PC-3 (cell line): Measurements from ENCODE around the gene FAM209A. TPM values are rescaled to one million over a fixed set of nuclear protein-coding genes. Genes with fewer than 3 reads are reported as not detected.

Experiments
- ATAC-seq: fragments of 200-7000 bp; cut with Tn5 transposase; 2 replicates; pipeline ENCODE4 v1.9.1; 2020; ENCODE audit warnings: mild to moderate bottlenecking, moderate library complexity
- BruUV-seq: library from RNA; stranded (reverse); fragments of 400-500 nt; replicated peaks from 2 replicates; lab custom pipeline; 2021; lab: Mats Ljungman, UMichigan
- CTCF ChIA-PET: fragments of 300-600 bp; sonication (Branson Sonifier 250); formaldehyde crosslinking; loops from one replicate; lab custom pipeline; 2022; ENCODE audit warnings: antibody characterized with exemption; lab: Charles Lee
- POLR2A ChIA-PET: fragments of 300-600 bp; sonication (Branson Sonifier 250); formaldehyde crosslinking; loops from one replicate; lab custom pipeline; 2022; ENCODE audit warnings: antibody characterized with exemption; ENCODE audit not compliant: unreplicated experiment; lab: Charles Lee
- DNase-seq: peaks from one replicate; pipeline ENCODE4 v3.0.0-alpha.2; 2015
- H2AFZ ChIP-seq: fragments of 300-600 bp; sonication (generic); 2 replicates; pipeline ENCODE4 v1.6.0; 2016; ENCODE audit warnings: antibody characterized with exemption, low read length
- H3F3A ChIP-seq: fragments of 300-600 bp; sonication (generic); one replicate; pipeline ENCODE4 v1.6.0; 2017; ENCODE audit warnings: antibody characterized with exemption, low read length, control low read depth, mild to moderate bottlenecking; ENCODE audit not compliant: unreplicated experiment
- H3K27ac ChIP-seq: fragments of 300-600 bp; sonication (generic); 2 replicates; pipeline ENCODE4 v1.5.1; 2016; ENCODE audit warnings: mild to moderate bottlenecking, low read length
- H3K27me3 ChIP-seq: fragments of 300-600 bp; sonication (generic); 2 replicates; pipeline ENCODE4 v1.6.1; 2016; ENCODE audit warnings: low read length, mixed read lengths
- H3K36me3 ChIP-seq: fragments of 300-600 bp; sonication (generic); 2 replicates; pipeline ENCODE4 v1.6.1; 2016; ENCODE audit warnings: low read depth, mixed run types, low read length, mixed read lengths
- H3K4me1 ChIP-seq: fragments of 300-600 bp; sonication (generic); 2 replicates; pipeline ENCODE4 v1.5.1; 2016; ENCODE audit warnings: low read length; ENCODE audit not compliant: insufficient read depth
- H3K4me2 ChIP-seq: fragments of 300-600 bp; sonication (generic); 2 replicates; pipeline ENCODE4 v1.6.0; 2016; ENCODE audit warnings: low read length
- H3K4me3 ChIP-seq: fragments of 300-600 bp; sonication (generic); 2 replicates; pipeline ENCODE4 v1.5.1; 2016; ENCODE audit warnings: mild to moderate bottlenecking, low read length, mixed read lengths
- H3K79me2 ChIP-seq: fragments of 300-600 bp; sonication (generic); 2 replicates; pipeline ENCODE4 v1.6.1; 2017; ENCODE audit warnings: low read length, mixed read lengths
- H3K9ac ChIP-seq: fragments of 300-600 bp; sonication (generic); 2 replicates; pipeline ENCODE4 v1.6.0; 2016; ENCODE audit warnings: mild to moderate bottlenecking, low read length
- H3K9me2 ChIP-seq: fragments of 300-600 bp; sonication (generic); replicated peaks from 2 replicates; pipeline ENCODE4 v1.6.1; 2016; ENCODE audit warnings: mixed run types, low read length, mixed read lengths
- H3K9me3 ChIP-seq: fragments of 300-600 bp; sonication (generic); 2 replicates; pipeline ENCODE4 v1.6.1; 2016; ENCODE audit warnings: low read length, mixed read lengths
- H4K20me1 ChIP-seq: fragments of 300-600 bp; sonication (generic); 2 replicates; pipeline ENCODE4 v1.6.1; 2016; ENCODE audit warnings: low read length, mixed read lengths
- CTCF ChIP-seq: fragments of 300-600 bp; sonication (generic); conservative IDR thresholded peaks from 2 replicates; pipeline ENCODE4 v1.5.1; 2017; ENCODE audit warnings: antibody characterized with exemption, low read depth, mild to moderate bottlenecking, low read length
- EZH2 ChIP-seq: fragments of 300-600 bp; sonication (generic); IDR thresholded peaks from one replicate; pipeline ENCODE4 v1.6.1; 2017; ENCODE audit warnings: antibody characterized with exemption, mild to moderate bottlenecking, low read length; ENCODE audit not compliant: unreplicated experiment
- EZH2phosphoT487 ChIP-seq: fragments of 300-600 bp; sonication (generic); IDR thresholded peaks from 2 replicates; pipeline ENCODE4 v1.6.1; 2018; ENCODE audit warnings: mild to moderate bottlenecking, antibody characterized with exemption, low read length, borderline replicate concordance
- intact Hi-C: fragments of 100-400 bp; cut with micrococcal nuclease; formaldehyde crosslinking; loops from 2 replicates; pipeline ENCODE4 v1.9.0; 2023
- total RNA-seq: library from RNA; depleted of rRNA; stranded (reverse); fragments of >200 nt; gene quantifications from 2 replicates; pipeline ENCODE4 v1.2.3, GENCODE V29; 2014

Gene FAM209A
- total RNA-seq, 1 experiment from 2014 or later = 0.51 TPM

GRCh38 chr20:56504373-56505005, 20.1 kb upstream of the FAM209A start:
- intact Hi-C loops = no loop called here

GRCh38 chr20:56506103-56506502, 18.4 kb upstream of the FAM209A start:
- H3K79me2 ChIP-seq = 0 out of 2 replicates have a peak, but pooled peaks cover 4% of the 10 kb centered on the region
- no peaks in the 10 kb centered on the region for H3K9me2 ChIP-seq
- no peak overlapping the region for H3K27ac ChIP-seq
- ChIA-PET CTCF (no interaction called here), POLR2A (no interaction called here)
- no peak overlapping the region for H3K4me2 ChIP-seq
- TF ChIP-seq EZH2phosphoT487 (no peak), EZH2 (no peak), CTCF (no peak)
- peaks cover 7% of the 10 kb centered on the region; the same call in 1 of the 2 replicates for H3K36me3 ChIP-seq
- H3K9ac ChIP-seq = no peak overlapping the region
- no peak for ATAC-seq
- H4K20me1 ChIP-seq = no peaks in the 10 kb centered on the region
- no peaks in the 10 kb centered on the region for H3F3A ChIP-seq
- no peaks in the 10 kb centered on the region for H3K27me3 ChIP-seq
- intact Hi-C loops = no loop called here
- no peak for DNase-seq
- H3K4me3 ChIP-seq = no peak overlapping the region
- no peak overlapping the region for H2AFZ ChIP-seq
- H3K9me3 ChIP-seq = no peaks in the 10 kb centered on the region
- BruUV-seq = no TSS peak
- no peaks in the 10 kb centered on the region for H3K4me1 ChIP-seq

More at GRCh38 chr20:56504373-56505005, 20.1 kb upstream of the FAM209A start:
- no peak for TF ChIP-seq EZH2
- peak; percentile 75 for TF ChIP-seq CTCF
- no peaks in the 10 kb centered on the region for H3K9me3 ChIP-seq
- H3K9me2 ChIP-seq = no peaks in the 10 kb centered on the region
- no TSS peak for BruUV-seq
- 0 out of 2 replicates have a peak, but pooled peaks cover 4% of the 10 kb centered on the region for H3K79me2 ChIP-seq
- no peak overlapping the region for H2AFZ ChIP-seq
- DNase-seq (no peak), ATAC-seq (no peak; the same call in 1 of the 2 replicates)
- H3K9ac ChIP-seq = no peak overlapping the region
- H4K20me1 ChIP-seq = no peaks in the 10 kb centered on the region
- no peaks in the 10 kb centered on the region for H3K4me1 ChIP-seq
- CTCF ChIA-PET = no interaction called here
- H3F3A ChIP-seq = no peaks in the 10 kb centered on the region
- no peaks in the 10 kb centered on the region for H3K27me3 ChIP-seq
- no peak overlapping the region for H3K27ac ChIP-seq
- peaks cover 7% of the 10 kb centered on the region; the same call in 1 of the 2 replicates for H3K36me3 ChIP-seq
- POLR2A ChIA-PET = no interaction called here
- no peak overlapping the region for H3K4me2 ChIP-seq
- H3K4me3 ChIP-seq = no peak overlapping the region

- DNase-seq (no peak), ATAC-seq (no peak)
- no peaks in the 10 kb centered on the region for H3K27me3 ChIP-seq
- no peak overlapping the region for H3K27ac ChIP-seq
- ChIA-PET CTCF (no interaction called here), POLR2A (no interaction called here)
- intact Hi-C loops = no loop called here
- no peak overlapping the region for H3K4me3 ChIP-seq
- H3K36me3 ChIP-seq = peaks cover 22% of the 10 kb centered on the region
- no peaks in the 10 kb centered on the region for H3K4me1 ChIP-seq
- no peaks in the 10 kb centered on the region for H3K9me2 ChIP-seq
- H3K9me3 ChIP-seq = no peaks in the 10 kb centered on the region
- no peaks in the 10 kb centered on the region for H3F3A ChIP-seq
- H3K4me2 ChIP-seq = no peak overlapping the region
- H2AFZ ChIP-seq = no peak overlapping the region
- H3K79me2 ChIP-seq = no peaks in the 10 kb centered on the region
- no peaks in the 10 kb centered on the region for H4K20me1 ChIP-seq
- no peak for TF ChIP-seq EZH2phosphoT487
- no TSS peak for BruUV-seq
- no peak overlapping the region for H3K9ac ChIP-seq
Measured at GRCh38 chr20:56511926-56512325, 12.6 kb upstream of the FAM209A start.
